Lung (tissue), 16 donors: ENCODE results near the gene CILP2. TPM values are rescaled to one million over a fixed set of nuclear protein-coding genes. Genes with fewer than 3 reads are reported as not detected.
A peak's percentile ranks its signal among the peaks of the same experiment; 100 is the strongest.

Source experiments
- ATAC-seq: fragments of 200-7000 bp; cut with Tn5 transposase; one replicate; pipeline ENCODE4 v1.9.1; 2020; ENCODE audit warnings: moderate number of reproducible peaks; ENCODE audit not compliant: insufficient read depth, low FRiP score
- DNase-seq, 3 donors: peaks; one replicate each; pipeline ENCODE4 v3.0.0-alpha.2; 2013 to 2017
- H3K27ac ChIP-seq, 2 donors: one replicate each; pipeline ENCODE4 v1.5.1; 2013; ENCODE audit warnings: mild to moderate bottlenecking in 2 of 2, moderate library complexity in 2 of 2, control low read depth in 1 of 2, inconsistent platforms in 1 of 2, low read depth in 1 of 2, low read length in 1 of 2
- H3K27me3 ChIP-seq, 3 donors: one replicate each; pipeline ENCODE4 v1.5.1; 2013; ENCODE audit warnings: low read length in 2 of 3; ENCODE audit not compliant: control insufficient read depth in 3 of 3, insufficient read depth in 3 of 3
- H3K36me3 ChIP-seq, 4 donors: one replicate each; pipeline ENCODE4 v1.5.1; 2013; ENCODE audit warnings: low read length in 4 of 4, mild to moderate bottlenecking in 1 of 4, moderate library complexity in 1 of 4; ENCODE audit not compliant: control insufficient read depth in 4 of 4, insufficient read depth in 4 of 4
- H3K4me1 ChIP-seq, 5 donors: one replicate each; pipeline ENCODE4 v1.5.1; 2013; ENCODE audit warnings: low read length in 5 of 5, mild to moderate bottlenecking in 2 of 5, moderate library complexity in 1 of 5; ENCODE audit not compliant: control insufficient read depth in 5 of 5, insufficient read depth in 5 of 5
- H3K4me3 ChIP-seq: one replicate; pipeline ENCODE4 v1.5.1; 2013; ENCODE audit warnings: mild to moderate bottlenecking, control low read depth, moderate library complexity
- H3K9ac ChIP-seq, 2 donors: one replicate each; pipeline ENCODE4 v1.5.1; 2013; ENCODE audit warnings: low read length in 2 of 2, control low read depth in 1 of 2; ENCODE audit not compliant: insufficient read depth in 1 of 2
- H3K9me3 ChIP-seq, 4 donors: one replicate each; pipeline ENCODE4 v1.5.1; 2013; ENCODE audit warnings: low read length in 3 of 4, mild to moderate bottlenecking in 1 of 4, moderate library complexity in 1 of 4; ENCODE audit not compliant: control insufficient read depth in 4 of 4, insufficient read depth in 3 of 4
- WGBS, 2 donors: extraction: QIAGEN DNeasy Blood & Tissue Kit; methylation state at CpG; one replicate each; pipeline ENCODE4 v1.1.7; 2013; 5-methylcytosine and 5-hydroxymethylcytosine counted together
- long read RNA-seq, 5 donors: transcript quantifications; one replicate each; lab custom pipeline, GENCODE V29; 2026
- polyA plus RNA-seq, 2 donors: library from polyadenylated mRNA; stranded (reverse); fragments of 200-250 nt; gene quantifications; one replicate each; pipeline ENCODE4 v1.2.1, GENCODE V29; 2013
- total RNA-seq, 2 donors: library from RNA; depleted of rRNA in 1 of 2; stranded (reverse); fragments of >200 nt in 1 of 2; gene quantifications; one replicate each; pipeline ENCODE4 v1.2.1, GENCODE V29; 2014 to 2021
- TF ChIP-seq, protein P1 (sequence below): IDR thresholded peaks from 2 replicates; pipeline ENCODE4 v1.5.1; 2012; ENCODE audit warnings: mild to moderate bottlenecking; ENCODE audit errors: control extremely low read depth, extremely low read depth
- donor health status: control.
- donor health status: control.
- donor health status: Bipolar disorder and iron deficiency.
- donor health status: healthy.
- donor health status: DM: yes; HTN: yes; CAD: no.

The CILP2 gene, protein sequence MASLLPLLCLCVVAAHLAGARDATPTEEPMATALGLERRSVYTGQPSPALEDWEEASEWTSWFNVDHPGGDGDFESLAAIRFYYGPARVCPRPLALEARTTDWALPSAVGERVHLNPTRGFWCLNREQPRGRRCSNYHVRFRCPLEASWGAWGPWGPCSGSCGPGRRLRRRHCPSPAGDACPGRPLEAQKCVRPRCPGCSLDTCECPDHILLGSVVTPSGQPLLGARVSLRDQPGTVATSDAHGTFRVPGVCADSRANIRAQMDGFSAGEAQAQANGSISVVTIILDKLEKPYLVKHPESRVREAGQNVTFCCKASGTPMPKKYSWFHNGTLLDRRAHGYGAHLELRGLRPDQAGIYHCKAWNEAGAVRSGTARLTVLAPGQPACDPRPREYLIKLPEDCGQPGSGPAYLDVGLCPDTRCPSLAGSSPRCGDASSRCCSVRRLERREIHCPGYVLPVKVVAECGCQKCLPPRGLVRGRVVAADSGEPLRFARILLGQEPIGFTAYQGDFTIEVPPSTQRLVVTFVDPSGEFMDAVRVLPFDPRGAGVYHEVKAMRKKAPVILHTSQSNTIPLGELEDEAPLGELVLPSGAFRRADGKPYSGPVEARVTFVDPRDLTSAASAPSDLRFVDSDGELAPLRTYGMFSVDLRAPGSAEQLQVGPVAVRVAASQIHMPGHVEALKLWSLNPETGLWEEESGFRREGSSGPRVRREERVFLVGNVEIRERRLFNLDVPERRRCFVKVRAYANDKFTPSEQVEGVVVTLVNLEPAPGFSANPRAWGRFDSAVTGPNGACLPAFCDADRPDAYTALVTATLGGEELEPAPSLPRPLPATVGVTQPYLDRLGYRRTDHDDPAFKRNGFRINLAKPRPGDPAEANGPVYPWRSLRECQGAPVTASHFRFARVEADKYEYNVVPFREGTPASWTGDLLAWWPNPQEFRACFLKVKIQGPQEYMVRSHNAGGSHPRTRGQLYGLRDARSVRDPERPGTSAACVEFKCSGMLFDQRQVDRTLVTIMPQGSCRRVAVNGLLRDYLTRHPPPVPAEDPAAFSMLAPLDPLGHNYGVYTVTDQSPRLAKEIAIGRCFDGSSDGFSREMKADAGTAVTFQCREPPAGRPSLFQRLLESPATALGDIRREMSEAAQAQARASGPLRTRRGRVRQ
- total RNA-seq (under 1 TPM; 0.31 to 0.68 TPM), polyA plus RNA-seq (under 1 TPM; 0.06 to 0.46 TPM)
- long read RNA-seq, donor 1, result 0 reads
- long read RNA-seq, donor 2, result 0 reads
- long read RNA-seq, donor 3, result 0 reads
- long read RNA-seq, donor 4, result 0 reads
- long read RNA-seq, donor 5, result 0 reads

DNA sequence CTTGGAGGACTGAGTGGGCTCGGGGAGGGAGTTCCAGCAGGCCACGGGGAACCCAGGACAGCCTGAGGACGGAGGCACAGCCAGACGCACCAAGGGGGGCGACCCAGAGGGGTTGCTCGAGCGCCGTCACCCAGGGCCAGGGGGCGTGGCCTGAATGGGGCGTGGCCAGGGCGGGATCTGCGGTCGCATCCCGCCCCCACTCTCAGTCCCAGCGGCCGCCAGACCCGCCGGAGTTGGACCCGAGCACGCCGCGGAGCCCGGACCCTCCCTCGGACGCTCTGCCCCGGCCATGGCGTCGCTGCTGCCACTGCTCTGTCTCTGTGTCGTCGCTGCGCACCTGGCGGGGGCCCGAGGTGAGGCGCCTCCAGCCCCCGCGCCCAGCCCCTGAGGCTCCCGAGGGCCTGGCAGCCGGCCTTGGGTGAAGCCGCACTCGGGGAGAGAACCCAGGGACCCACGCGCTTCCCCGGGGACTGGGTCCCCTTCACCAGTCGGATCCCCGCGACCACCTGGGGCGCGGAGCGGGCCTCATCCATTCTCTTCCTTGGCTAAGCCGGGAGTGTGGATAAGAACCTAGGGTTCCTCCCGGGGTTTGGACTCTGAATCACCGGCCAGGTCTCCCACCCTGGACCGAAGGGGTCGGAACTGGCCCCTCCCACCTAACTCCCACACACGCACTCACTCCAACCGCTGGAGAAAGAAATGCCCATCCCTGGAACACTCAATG lies at the start of gene CILP2:
Gene CILP2, plus strand, starts transcription at position 205 of the 724 bp plus-strand sequence. Its CDS starts 85 bp downstream, at position 290.
- DNase-seq (peak; percentile 54 to 65 (median 59)), ATAC-seq (no peak)
- Histone ChIP-seq H3K36me3 (peaks cover 0 to 1% (median 0%) of the 10 kb centered on the region in 4 donors), H3K27ac (no peak within 1 kb of the TSS), H3K9me3 (peaks cover 0 to 7% (median 0%) of the 10 kb centered on the region in 4 donors), H3K4me1 (peaks cover 0 to 26% (median 3%) of the 10 kb centered on the region in 5 donors), H3K9ac (no peak within 1 kb of the TSS), H3K27me3 (peaks cover 6 to 47% (median 28%) of the 10 kb centered on the region in 3 donors), H3K4me3 (no peak within 1 kb of the TSS)
- WGBS, 2 donors, result 4 to 5% methylated on average over 52 to 56 of the region's 56 CpGs
- TF ChIP-seq, protein P1, sequence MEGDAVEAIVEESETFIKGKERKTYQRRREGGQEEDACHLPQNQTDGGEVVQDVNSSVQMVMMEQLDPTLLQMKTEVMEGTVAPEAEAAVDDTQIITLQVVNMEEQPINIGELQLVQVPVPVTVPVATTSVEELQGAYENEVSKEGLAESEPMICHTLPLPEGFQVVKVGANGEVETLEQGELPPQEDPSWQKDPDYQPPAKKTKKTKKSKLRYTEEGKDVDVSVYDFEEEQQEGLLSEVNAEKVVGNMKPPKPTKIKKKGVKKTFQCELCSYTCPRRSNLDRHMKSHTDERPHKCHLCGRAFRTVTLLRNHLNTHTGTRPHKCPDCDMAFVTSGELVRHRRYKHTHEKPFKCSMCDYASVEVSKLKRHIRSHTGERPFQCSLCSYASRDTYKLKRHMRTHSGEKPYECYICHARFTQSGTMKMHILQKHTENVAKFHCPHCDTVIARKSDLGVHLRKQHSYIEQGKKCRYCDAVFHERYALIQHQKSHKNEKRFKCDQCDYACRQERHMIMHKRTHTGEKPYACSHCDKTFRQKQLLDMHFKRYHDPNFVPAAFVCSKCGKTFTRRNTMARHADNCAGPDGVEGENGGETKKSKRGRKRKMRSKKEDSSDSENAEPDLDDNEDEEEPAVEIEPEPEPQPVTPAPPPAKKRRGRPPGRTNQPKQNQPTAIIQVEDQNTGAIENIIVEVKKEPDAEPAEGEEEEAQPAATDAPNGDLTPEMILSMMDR, result no peak

DNA sequence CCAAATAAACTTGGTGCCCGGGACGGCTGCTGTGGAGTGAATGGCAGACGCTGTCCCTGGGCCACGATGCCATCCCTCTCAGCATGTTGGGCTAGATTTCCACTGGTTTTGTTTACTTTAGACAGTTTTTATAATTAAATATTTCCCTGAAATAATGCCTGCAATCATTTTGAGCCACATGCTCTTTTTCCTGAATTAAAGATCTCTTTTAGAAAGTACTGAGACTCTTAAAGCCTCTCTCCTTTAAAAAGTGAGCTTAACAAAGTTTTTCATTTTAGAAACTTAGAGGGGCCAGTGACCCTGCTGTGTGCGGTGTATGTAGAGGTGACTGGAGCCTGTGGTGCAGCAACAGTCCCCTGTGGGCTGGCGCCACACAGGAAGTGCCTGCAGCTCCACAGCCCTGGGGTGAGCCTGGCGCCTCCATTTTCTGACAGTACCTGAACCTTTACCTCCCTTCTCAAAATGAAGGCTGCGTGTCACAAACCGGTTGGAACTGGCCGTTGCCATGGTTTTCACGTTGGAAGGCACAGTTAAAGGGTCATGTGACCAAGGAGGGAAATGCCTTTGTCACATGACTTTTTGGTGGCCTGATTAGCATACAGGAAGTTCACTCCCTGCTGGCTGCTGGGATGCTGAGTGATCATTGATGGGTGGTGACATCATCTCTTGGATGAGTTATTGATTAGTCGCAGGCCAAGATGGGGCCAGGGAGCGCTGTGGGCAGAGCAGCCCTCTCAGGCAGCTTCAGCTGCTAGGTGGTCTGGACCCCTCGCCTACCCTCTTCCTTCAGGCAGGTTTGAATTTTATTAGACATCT lies 49.0 kb upstream of the CILP2 start:
- H3K36me3 ChIP-seq, result peaks cover 3 to 13% (median 9%) of the 10 kb centered on the region in 4 donors
- H3K4me1 ChIP-seq, result peaks cover 15 to 47% (median 30%) of the 10 kb centered on the region in 5 donors
- 25 to 31% methylated on average over 14 of the region's 14 CpGs for WGBS, 2 donors
- H3K4me3 ChIP-seq, result no peak overlapping the region
- H3K9ac ChIP-seq, result peak overlapping the region in 1 of 2 donors; percentile 75
- ATAC-seq (peak; percentile 39), DNase-seq (peak; percentile 89 to 95 (median 94))
- no peaks in the 10 kb centered on the region for H3K9me3 ChIP-seq
- TF ChIP-seq, protein P1, result no peak
- peak overlapping the region; percentile 24 to 80 for H3K27ac ChIP-seq
- no peaks in the 10 kb centered on the region for H3K27me3 ChIP-seq
